Kidney epithelial cell (primary cell): ENCODE measurements around the gene ATP6V1E1. TPM values are rescaled to one million over a fixed set of nuclear protein-coding genes. Genes with fewer than 3 reads are reported as not detected.

ENCODE experiments used
- DNase-seq: peaks from one replicate; pipeline ENCODE4 v3.0.0-alpha.2; 2010; ENCODE audit warnings: low read depth
- H3K27me3 ChIP-seq: 2 replicates; pipeline ENCODE4 v1.6.0; 2011; ENCODE audit warnings: low read length; ENCODE audit not compliant: control insufficient read depth, insufficient read depth
- H3K36me3 ChIP-seq: 2 replicates; pipeline ENCODE4 v1.5.1; 2011; ENCODE audit warnings: low read length; ENCODE audit not compliant: control insufficient read depth, insufficient read depth
- H3K4me3 ChIP-seq: 2 replicates; pipeline ENCODE4 v1.5.1; 2011; ENCODE audit warnings: low read depth, mild to moderate bottlenecking, control low read depth, low read length
- CTCF ChIP-seq: IDR thresholded peaks from 2 replicates; pipeline ENCODE4 v1.5.1; 2011; ENCODE audit warnings: mild to moderate bottlenecking, moderate library complexity, low read length, control low read depth, inconsistent platforms; ENCODE audit not compliant: insufficient read depth, poor library complexity, severe bottlenecking
- total RNA-seq: library from RNA; depleted of rRNA; stranded (reverse); fragments of >200 nt; gene quantifications from 2 replicates; pipeline ENCODE4 v1.2.3, GENCODE V29; 2015

The ATP6V1E1 gene
- total RNA-seq, 1 donor from 2014 or later: 172 TPM

- Histone ChIP-seq H3K4me3 (no peak overlapping the region), H3K36me3 (peaks cover 1% of the 10 kb centered on the region), H3K27me3 (no peaks in the 10 kb centered on the region)
- no peak for DNase-seq
- no peak for TF ChIP-seq CTCF
Observed at GRCh38 chr22:17665248-17665647, 36.7 kb upstream of the ATP6V1E1 start.

GRCh38 chr22:17664414-17665055, 36.0 kb upstream of the ATP6V1E1 start:
- Histone ChIP-seq H3K27me3 (no peaks in the 10 kb centered on the region), H3K36me3 (peaks cover 1% of the 10 kb centered on the region), H3K4me3 (no peak overlapping the region)
- no peak for DNase-seq
- TF ChIP-seq CTCF: no peak

- Histone ChIP-seq H3K27me3 (no peaks in the 10 kb centered on the region), H3K4me3 (no peak overlapping the region), H3K36me3 (no peaks in the 10 kb centered on the region)
- no peak for DNase-seq
- TF ChIP-seq CTCF: no peak
Observed at GRCh38 chr22:17656870-17657395, 28.4 kb upstream of the ATP6V1E1 start.

- DNase-seq: no peak
- Histone ChIP-seq H3K36me3 (no peaks in the 10 kb centered on the region), H3K4me3 (no peak overlapping the region), H3K27me3 (no peaks in the 10 kb centered on the region)
- no peak for TF ChIP-seq CTCF
Observed at GRCh38 chr22:17655289-17655688, 26.7 kb upstream of the ATP6V1E1 start.

GRCh38 chr22:17648569-17648968, 20.0 kb upstream of the ATP6V1E1 start:
- TF ChIP-seq CTCF: no peak
- no peaks in the 10 kb centered on the region for H3K27me3 ChIP-seq
- no peak overlapping the region for H3K4me3 ChIP-seq
- no peaks in the 10 kb centered on the region for H3K36me3 ChIP-seq
- DNase-seq: no peak

- Histone ChIP-seq H3K4me3 (no peak overlapping the region), H3K36me3 (no peaks in the 10 kb centered on the region), H3K27me3 (no peaks in the 10 kb centered on the region)
- no peak for DNase-seq
- TF ChIP-seq CTCF: no peak
Observed at GRCh38 chr22:17647991-17648390, 19.4 kb upstream of the ATP6V1E1 start.
